HCT116 (cell line): Measurements from ENCODE around the gene DMPK. TPM values are rescaled to one million over a fixed set of nuclear protein-coding genes. Genes with fewer than 3 reads are reported as not detected.

Experiments
- ATAC-seq: fragments of 200-7000 bp; cut with Tn5 transposase; 2 replicates; pipeline ENCODE4 v1.9.1; 2020; ENCODE audit warnings: mild to moderate bottlenecking, moderate library complexity
- BruUV-seq: library from RNA; stranded (reverse); fragments of 400-500 nt; replicated peaks from 2 replicates; lab custom pipeline; 2021; lab: Mats Ljungman, UMichigan
- CTCF ChIA-PET: fragments of 300-600 bp; sonication (Branson Sonifier 250); formaldehyde crosslinking; loops from one replicate; lab custom pipeline; 2021; ENCODE audit warnings: antibody characterized with exemption; lab: Charles Lee
- POLR2A ChIA-PET: fragments of 300-600, 350-600 bp; sonication (Branson Sonifier 250); formaldehyde crosslinking; loops from one replicate; lab custom pipeline; 2021; ENCODE audit warnings: antibody characterized with exemption; lab: Charles Lee
- RAD21 ChIA-PET, 2 experiments: fragments of 300-600 bp; sonication (Branson Sonifier 250); formaldehyde crosslinking; loops; one replicate each; lab custom pipeline; 2023; ENCODE audit warnings: low total read pairs in 2 of 2; ENCODE audit not compliant: uncharacterized antibody in 2 of 2, unreplicated experiment in 2 of 2, low non-redundant PET in 1 of 2; lab: Charles Lee
- DNase-seq: peaks from one replicate; pipeline ENCODE4 v3.0.0-alpha.2; 2010; ENCODE audit warnings: low read depth, low spot score
- H2AFZ ChIP-seq: fragments of 200-600 bp; shearing (Covaris generic), sonication (generic); 2 replicates; pipeline ENCODE4 v1.6.1; 2017; ENCODE audit warnings: low read depth, mixed run types, mixed read lengths, antibody characterized with exemption, low read length; ENCODE audit not compliant: poor library complexity, severe bottlenecking
- H3K27ac ChIP-seq: 2 replicates; pipeline ENCODE4 v1.5.1; 2012; ENCODE audit warnings: low read depth, low read length
- H3K27me3 ChIP-seq: fragments of 200-600 bp; sonication (generic); 2 replicates; pipeline ENCODE4 v1.6.1; 2016; ENCODE audit warnings: mixed run types, low read length, mixed read lengths; ENCODE audit not compliant: insufficient read depth
- H3K36me3 ChIP-seq, 2 experiments: fragments of 200-500 bp in 1 of 2; fragments of 200-600 bp in 1 of 2; sonication (Bioruptor generic) in 1 of 2; sonication (generic) in 1 of 2; 2 replicates each; pipeline versions ENCODE4 v1.5.1 to v1.6.1; 2014 to 2016; ENCODE audit warnings: low read length in 2 of 2, inconsistent platforms in 1 of 2, mixed read lengths in 1 of 2, mixed run types in 1 of 2; ENCODE audit not compliant: insufficient read depth in 2 of 2, control insufficient read depth in 1 of 2
- H3K4me1 ChIP-seq, 2 experiments: fragments of 200-600 bp in 1 of 2; sonication (generic) in 1 of 2; 2 replicates each; pipeline versions ENCODE4 v1.5.1 to v1.6.1; 2012 to 2017; ENCODE audit warnings: low read length in 2 of 2, inconsistent platforms in 1 of 2, mild to moderate bottlenecking in 1 of 2, mixed read lengths in 1 of 2, mixed run types in 1 of 2, moderate library complexity in 1 of 2; ENCODE audit not compliant: insufficient read depth in 2 of 2, control insufficient read depth in 1 of 2
- H3K4me2 ChIP-seq: fragments of 200-600 bp; sonication (generic); 2 replicates; pipeline ENCODE4 v1.6.1; 2017; ENCODE audit warnings: mixed run types, low read length, mixed read lengths
- H3K4me3 ChIP-seq, 2 experiments: fragments of 200-600 bp in 1 of 2; sonication (generic) in 1 of 2; replicated peaks in 1 of 2; 2 replicates each; pipeline ENCODE4 v1.5.1; 2011 to 2016; ENCODE audit warnings: low read length in 2 of 2, control low read depth in 1 of 2, low read depth in 1 of 2, mild to moderate bottlenecking in 1 of 2, mixed read lengths in 1 of 2, mixed run types in 1 of 2
- H3K79me2 ChIP-seq: fragments of 200-600 bp; sonication (generic); 2 replicates; pipeline ENCODE4 v1.6.1; 2017; ENCODE audit warnings: mild to moderate bottlenecking, mixed run types, low read length, moderate library complexity, mixed read lengths; ENCODE audit not compliant: insufficient read depth
- H3K9ac ChIP-seq: fragments of 200-600 bp; sonication (generic); 2 replicates; pipeline ENCODE4 v1.6.1; 2016; ENCODE audit warnings: low read length, mixed read lengths
- H3K9me2 ChIP-seq: fragments of 200-600 bp; sonication (generic), shearing (Covaris generic); 2 replicates; pipeline ENCODE4 v1.6.1; 2017; ENCODE audit warnings: mixed run types, mild to moderate bottlenecking, moderate library complexity; ENCODE audit not compliant: insufficient read depth
- H3K9me3 ChIP-seq, 2 experiments: fragments of 200-500 bp in 1 of 2; fragments of 200-600 bp in 1 of 2; sonication (Bioruptor generic) in 1 of 2; sonication (generic) in 1 of 2; 2 replicates each; pipeline ENCODE4 v1.6.1; 2014 to 2017; ENCODE audit warnings: low read length in 2 of 2, mixed read lengths in 2 of 2, inconsistent platforms in 1 of 2, low read depth in 1 of 2, mild to moderate bottlenecking in 1 of 2, mixed run types in 1 of 2, moderate library complexity in 1 of 2; ENCODE audit not compliant: control insufficient read depth in 1 of 2, insufficient read depth in 1 of 2
- H4K20me1 ChIP-seq: fragments of 200-600 bp; sonication (generic), shearing (Covaris generic); 2 replicates; pipeline ENCODE4 v1.6.1; 2017; ENCODE audit warnings: mixed run types, mild to moderate bottlenecking, moderate library complexity; ENCODE audit not compliant: insufficient read depth
- ATF3 ChIP-seq: IDR thresholded peaks from 2 replicates; pipeline ENCODE4 v1.6.1; 2012
- CBX3 ChIP-seq: IDR thresholded peaks from 2 replicates; pipeline ENCODE4 v1.6.1; 2012; ENCODE audit warnings: low read depth
- CEBPB ChIP-seq: IDR thresholded peaks from 2 replicates; pipeline ENCODE4 v1.6.1; 2012; ENCODE audit warnings: low read depth
- CTCF ChIP-seq, 3 experiments: fragments of 200-600 bp in 1 of 3; sonication (generic) in 1 of 3; IDR thresholded peaks in 2 of 3; conservative IDR thresholded peaks in 1 of 3; 2 replicates each; pipeline ENCODE4 v1.5.1; 2012 to 2017; ENCODE audit warnings: low read depth in 2 of 3, low read length in 2 of 3, antibody characterized with exemption in 1 of 3, borderline replicate concordance in 1 of 3, control low read depth in 1 of 3, mild to moderate bottlenecking in 1 of 3, mixed read lengths in 1 of 3, mixed run types in 1 of 3, moderate library complexity in 1 of 3; ENCODE audit not compliant: insufficient read depth in 1 of 3
- EGR1 ChIP-seq: IDR thresholded peaks from 2 replicates; pipeline ENCODE4 v1.6.1; 2012; ENCODE audit warnings: low read depth
- EZH2 ChIP-seq: fragments of 200-600 bp; sonication (generic); IDR thresholded peaks from 2 replicates; pipeline ENCODE4 v1.6.1; 2017; ENCODE audit warnings: antibody characterized with exemption, mixed run types
- EZH2phosphoT487 ChIP-seq: fragments of 200-600 bp; IDR thresholded peaks from 2 replicates; pipeline ENCODE4 v1.6.1; 2018; ENCODE audit warnings: antibody characterized with exemption, borderline replicate concordance
- FOSL1 ChIP-seq: IDR thresholded peaks from 2 replicates; pipeline ENCODE4 v1.6.1; 2012; ENCODE audit warnings: low read depth
- JUND ChIP-seq: IDR thresholded peaks from 2 replicates; pipeline ENCODE4 v1.6.1; 2012
- POLR2A ChIP-seq: IDR thresholded peaks from 2 replicates; pipeline ENCODE4 v1.7.0; 2011; ENCODE audit warnings: borderline replicate concordance; ENCODE audit not compliant: insufficient read depth, insufficient read length; ENCODE audit errors: extremely low read depth
- RAD21 ChIP-seq: IDR thresholded peaks from 2 replicates; pipeline ENCODE4 v1.6.1; 2012; ENCODE audit warnings: low read depth, mild to moderate bottlenecking
- SIN3A ChIP-seq: IDR thresholded peaks from 2 replicates; pipeline ENCODE4 v1.6.1; 2012; ENCODE audit warnings: low read depth
- SP1 ChIP-seq: IDR thresholded peaks from 2 replicates; pipeline ENCODE4 v1.6.1; 2012; ENCODE audit warnings: low read depth
- YY1 ChIP-seq: IDR thresholded peaks from 2 replicates; pipeline ENCODE4 v1.6.1; 2011; ENCODE audit warnings: low read length, low read depth, moderate library complexity, mild to moderate bottlenecking; ENCODE audit not compliant: insufficient replicate concordance; ENCODE audit errors: extremely low read depth
- ZFX ChIP-seq: fragments of 450-650 bp; IDR thresholded peaks from 2 replicates; pipeline ENCODE4 v1.6.1; 2017
- ZNF274 ChIP-seq: fragments of 200-500 bp; sonication (Bioruptor generic); IDR thresholded peaks from 2 replicates; pipeline ENCODE4 v1.6.1; 2014; ENCODE audit warnings: mild to moderate bottlenecking, low read depth, low read length, inconsistent platforms
- intact Hi-C: fragments of 100-400 bp; cut with micrococcal nuclease; formaldehyde crosslinking; loops from 2 replicates; pipeline ENCODE4 v1.10.0; 2022
- total RNA-seq: library from RNA; stranded (reverse); gene quantifications from one replicate; pipeline ENCODE4 v1.2.1, GENCODE V29; 2021; ENCODE audit not compliant: unreplicated experiment
- TF ChIP-seq, protein P1 (sequence below): IDR thresholded peaks from 2 replicates; pipeline ENCODE4 v1.6.1; 2012; ENCODE audit warnings: low read depth
- TF ChIP-seq, protein P2 (sequence below): IDR thresholded peaks from 2 replicates; pipeline ENCODE4 v1.6.1; 2012

DMPK gene
- total RNA-seq, 1 experiment from 2014 or later, result 52.5 TPM

- RAD21 ChIA-PET, result interaction anchor here in 1 of 2 experiments (2.1 kb wide), 1 partner anchor 12 kb away, joined by 9 read pairs; the partner anchor contains the start of gene SIX5
- peak overlapping the region; percentile 52 for H3K9ac ChIP-seq
- peak; percentile 75 for TF ChIP-seq JUND
- no peak for TF ChIP-seq ATF3
- peak; percentile 55 for TF ChIP-seq SP1
- no peak for TF ChIP-seq ZNF274
- TF ChIP-seq YY1, result no peak
- TF ChIP-seq CBX3, result no peak
- TF ChIP-seq ZFX, result no peak
- no peak for TF ChIP-seq CTCF (IDR thresholded peaks at IDR 0.05 in 2 of 3, conservative IDR thresholded peaks at IDR 0.05 in 1 of 3; ENCODE audit: borderline replicate concordance in 1 of 3, insufficient read depth in 1 of 3, low read depth in 2 of 3, low read length in 2 of 3)
- no peak for TF ChIP-seq POLR2A
- peak; percentile 34 for TF ChIP-seq FOSL1
- TF ChIP-seq, protein P1, sequence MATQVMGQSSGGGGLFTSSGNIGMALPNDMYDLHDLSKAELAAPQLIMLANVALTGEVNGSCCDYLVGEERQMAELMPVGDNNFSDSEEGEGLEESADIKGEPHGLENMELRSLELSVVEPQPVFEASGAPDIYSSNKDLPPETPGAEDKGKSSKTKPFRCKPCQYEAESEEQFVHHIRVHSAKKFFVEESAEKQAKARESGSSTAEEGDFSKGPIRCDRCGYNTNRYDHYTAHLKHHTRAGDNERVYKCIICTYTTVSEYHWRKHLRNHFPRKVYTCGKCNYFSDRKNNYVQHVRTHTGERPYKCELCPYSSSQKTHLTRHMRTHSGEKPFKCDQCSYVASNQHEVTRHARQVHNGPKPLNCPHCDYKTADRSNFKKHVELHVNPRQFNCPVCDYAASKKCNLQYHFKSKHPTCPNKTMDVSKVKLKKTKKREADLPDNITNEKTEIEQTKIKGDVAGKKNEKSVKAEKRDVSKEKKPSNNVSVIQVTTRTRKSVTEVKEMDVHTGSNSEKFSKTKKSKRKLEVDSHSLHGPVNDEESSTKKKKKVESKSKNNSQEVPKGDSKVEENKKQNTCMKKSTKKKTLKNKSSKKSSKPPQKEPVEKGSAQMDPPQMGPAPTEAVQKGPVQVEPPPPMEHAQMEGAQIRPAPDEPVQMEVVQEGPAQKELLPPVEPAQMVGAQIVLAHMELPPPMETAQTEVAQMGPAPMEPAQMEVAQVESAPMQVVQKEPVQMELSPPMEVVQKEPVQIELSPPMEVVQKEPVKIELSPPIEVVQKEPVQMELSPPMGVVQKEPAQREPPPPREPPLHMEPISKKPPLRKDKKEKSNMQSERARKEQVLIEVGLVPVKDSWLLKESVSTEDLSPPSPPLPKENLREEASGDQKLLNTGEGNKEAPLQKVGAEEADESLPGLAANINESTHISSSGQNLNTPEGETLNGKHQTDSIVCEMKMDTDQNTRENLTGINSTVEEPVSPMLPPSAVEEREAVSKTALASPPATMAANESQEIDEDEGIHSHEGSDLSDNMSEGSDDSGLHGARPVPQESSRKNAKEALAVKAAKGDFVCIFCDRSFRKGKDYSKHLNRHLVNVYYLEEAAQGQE, result no peak
- TF ChIP-seq SIN3A, result no peak
- TF ChIP-seq, protein P2, sequence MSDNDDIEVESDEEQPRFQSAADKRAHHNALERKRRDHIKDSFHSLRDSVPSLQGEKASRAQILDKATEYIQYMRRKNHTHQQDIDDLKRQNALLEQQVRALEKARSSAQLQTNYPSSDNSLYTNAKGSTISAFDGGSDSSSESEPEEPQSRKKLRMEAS, result peak; percentile 42; the same call in 1 of the 2 replicates
- TF ChIP-seq CEBPB, result no peak
- TF ChIP-seq EZH2phosphoT487, result no peak
- TF ChIP-seq EGR1, result no peak
- no peak for TF ChIP-seq EZH2
- no peak for TF ChIP-seq RAD21
Measured at GRCh38 chr19:45781214-45782161, 802 bp downstream of the DMPK start.

More at GRCh38 chr19:45781214-45782161, 802 bp downstream of the DMPK start:
- H4K20me1 ChIP-seq, result no peaks in the 10 kb centered on the region
- H3K4me1 ChIP-seq, result peaks cover 45 to 60% of the 10 kb centered on the region in 2 experiments
- H3K9me2 ChIP-seq, result no peaks in the 10 kb centered on the region
- no peaks in the 10 kb centered on the region for H3K27me3 ChIP-seq
- POLR2A ChIA-PET, result interaction anchor here (5.1 kb wide), 1 partner anchor 12 kb away, joined by 50 read pairs; the partner anchor contains the start of gene SIX5
- no TSS peak for BruUV-seq
- ATAC-seq (peak; percentile 46), DNase-seq (no peak)
- no peaks in the 10 kb centered on the region for H3K9me3 ChIP-seq
- H3K4me2 ChIP-seq, result peak overlapping the region; percentile 84
- CTCF ChIA-PET, result interaction anchor here (1.5 to 3.5 kb wide), 3 partner anchors 12 to 36 kb away, joined by 5 to 36 read pairs (median 10); partner anchors contain the start of gene SIX5
- intact Hi-C loops, result no loop called here
- H3K4me3 ChIP-seq, result peak overlapping the region; percentile 34 to 54
- H3K36me3 ChIP-seq, result peaks cover 0 to 10% of the 10 kb centered on the region in 2 experiments; a peak in 3 of 4 replicates
- no peak overlapping the region for H2AFZ ChIP-seq
- H3K27ac ChIP-seq, result peak overlapping the region; percentile 91
- no peaks in the 10 kb centered on the region for H3K79me2 ChIP-seq
